CD4-positive, alpha-beta T cell treated with Interleukin-6 for 4 hours (primary cell): ENCODE data around the gene SPTLC3.
"Not testable (repeated sequence)": the region's sequence is repeated elsewhere in the genome, so short reads cannot be mapped to it uniquely, and the experiment has no call there.

Source experiments
- DNase-seq: peaks from one replicate; pipeline ENCODE4 v3.0.0-alpha.2; 2020; ENCODE audit warnings: mixed read lengths

Gene SPTLC3

GRCh38 chr20:13008761-13009681 lies at the start of gene SPTLC3:
TSS of gene SPTLC3 (plus strand) at chr20:13008972. CDS start at chr20:13009268, 296 bp downstream.
- no peak for DNase-seq

- DNase-seq = no peak
Measured at GRCh38 chr20:12961725-12962124, 47.0 kb upstream of the SPTLC3 start.

- no peak for DNase-seq
Measured at GRCh38 chr20:12962895-12963294, 45.9 kb upstream of the SPTLC3 start.

DNA sequence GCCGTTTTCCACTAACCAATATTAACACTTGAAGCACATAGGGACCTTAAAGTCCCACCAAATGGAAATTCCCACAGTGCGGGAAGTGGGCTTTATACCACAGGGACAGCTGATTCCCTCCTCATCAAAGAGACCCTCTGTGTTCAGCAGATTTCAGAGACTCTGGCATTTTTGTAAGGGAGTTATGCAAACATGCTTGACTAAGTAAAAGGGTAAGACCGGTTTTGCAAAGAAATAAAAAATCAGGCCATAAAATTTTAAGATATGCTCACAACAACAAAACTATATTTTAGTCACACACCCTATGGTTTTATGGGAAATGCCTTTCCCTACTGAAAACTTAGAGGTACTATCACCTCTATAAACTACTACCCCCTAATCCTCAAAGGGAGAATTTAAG lies 45.4 kb upstream of the SPTLC3 start:
- no peak for DNase-seq

DNA sequence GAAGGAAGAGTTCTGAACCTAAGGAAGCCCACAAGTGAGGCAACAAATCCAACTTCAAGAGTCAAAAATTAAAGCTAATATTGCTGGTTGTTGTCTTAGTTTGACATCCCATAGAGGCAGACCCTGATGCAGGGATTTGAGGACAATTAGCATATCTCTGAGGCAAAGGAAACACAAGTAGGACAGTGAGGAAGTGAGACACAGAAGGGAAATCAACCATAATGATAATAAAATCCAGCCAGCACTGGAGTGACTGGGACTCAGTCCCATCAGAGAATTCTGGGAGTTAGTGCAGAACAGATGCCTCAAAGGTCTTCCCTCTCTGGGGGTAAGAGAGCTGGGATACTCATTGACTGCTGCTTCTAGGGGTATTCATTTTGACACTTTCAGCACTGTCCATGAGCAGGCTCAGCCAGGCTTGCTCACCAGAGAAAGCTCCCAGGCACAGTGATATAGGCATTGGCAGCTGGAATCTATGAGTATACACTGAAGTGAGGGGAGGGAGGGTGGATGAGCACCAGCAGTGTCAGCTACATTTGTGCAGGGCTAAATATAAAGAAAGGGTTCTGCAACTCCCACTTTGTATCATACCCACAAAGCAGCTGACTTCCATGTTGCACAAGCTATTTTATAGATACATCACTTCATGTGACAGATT lies 43.4 kb upstream of the SPTLC3 start:
- no peak for DNase-seq

- no peak for DNase-seq
Measured at GRCh38 chr20:12965870-12966251, 42.9 kb upstream of the SPTLC3 start.

DNA sequence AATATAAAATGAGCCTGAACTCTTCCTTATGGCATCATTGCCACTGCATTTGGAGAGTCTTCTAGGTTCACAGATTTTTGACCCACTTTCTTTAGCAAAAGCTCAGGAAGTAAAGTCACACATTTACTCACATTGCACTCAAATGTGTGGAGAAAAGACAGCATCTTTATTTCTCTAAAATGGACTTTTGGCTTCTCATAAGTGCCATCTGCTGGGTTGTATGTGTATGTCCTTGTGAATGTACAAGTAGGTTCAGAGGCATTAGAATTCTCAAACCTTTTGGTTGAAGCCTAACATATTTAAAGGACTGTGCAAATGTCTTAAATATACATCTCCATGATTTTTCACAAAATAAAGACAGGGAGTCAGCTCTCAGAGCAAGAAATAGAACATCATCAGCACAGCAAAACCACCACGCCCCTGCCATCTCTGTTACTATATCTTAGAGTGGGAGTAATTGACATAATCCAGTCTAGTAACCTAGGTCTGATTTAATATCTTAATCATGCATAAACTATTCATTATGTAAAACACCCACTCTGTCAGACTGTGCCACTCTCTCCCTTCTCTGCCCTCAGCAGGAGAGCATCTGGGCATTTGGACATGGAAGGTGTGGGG lies 42.2 kb upstream of the SPTLC3 start:
- DNase-seq = no peak

GRCh38 chr20:12967932-12968331 lies 40.8 kb upstream of the SPTLC3 start:
- no peak for DNase-seq

- no peak for DNase-seq
Measured at GRCh38 chr20:12968472-12968871, 40.3 kb upstream of the SPTLC3 start.

- DNase-seq = no peak
Measured at GRCh38 chr20:12969071-12969669, 39.6 kb upstream of the SPTLC3 start.

GRCh38 chr20:12970372-12970821 lies 38.4 kb upstream of the SPTLC3 start:
- DNase-seq = peak; percentile 4

DNA sequence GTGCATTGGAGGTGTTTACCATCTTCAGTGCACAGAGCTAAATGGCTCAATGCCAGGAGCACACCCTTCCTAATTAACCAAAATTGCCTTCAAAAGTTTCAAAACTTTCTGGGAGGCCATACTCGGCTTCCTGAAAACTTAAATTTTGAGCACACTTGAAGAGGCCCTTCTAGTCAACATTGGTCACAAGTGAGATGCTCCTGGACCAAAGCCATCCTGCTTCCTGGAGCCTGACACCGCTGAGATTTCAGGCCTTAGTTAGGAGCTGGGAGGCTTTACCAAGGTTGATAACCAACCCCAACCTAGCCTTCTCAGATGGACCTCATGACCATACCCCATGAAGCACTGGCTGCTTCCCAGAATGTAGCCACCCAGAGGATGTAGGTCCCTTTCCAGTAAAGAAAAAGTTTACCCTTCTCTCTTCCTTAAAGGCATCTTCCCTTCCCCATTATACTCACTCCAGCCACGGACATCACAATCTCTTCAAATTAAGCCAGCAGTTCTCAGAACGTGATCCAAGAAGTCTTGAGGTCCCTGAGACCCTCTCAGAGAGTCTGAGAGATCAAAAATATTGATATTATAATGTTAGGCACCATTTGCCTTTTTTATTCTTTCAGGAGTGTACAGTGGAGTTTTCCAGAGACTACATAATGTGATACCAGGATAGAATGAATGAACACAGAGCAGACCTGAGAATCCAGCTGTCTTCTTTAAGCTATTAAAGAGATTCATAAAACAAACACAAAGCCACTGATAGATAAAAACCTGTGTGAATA lies 32.8 kb upstream of the SPTLC3 start:
- no peak for DNase-seq

- DNase-seq = no peak
Measured at GRCh38 chr20:12976720-12977309, 32.0 kb upstream of the SPTLC3 start.

DNA sequence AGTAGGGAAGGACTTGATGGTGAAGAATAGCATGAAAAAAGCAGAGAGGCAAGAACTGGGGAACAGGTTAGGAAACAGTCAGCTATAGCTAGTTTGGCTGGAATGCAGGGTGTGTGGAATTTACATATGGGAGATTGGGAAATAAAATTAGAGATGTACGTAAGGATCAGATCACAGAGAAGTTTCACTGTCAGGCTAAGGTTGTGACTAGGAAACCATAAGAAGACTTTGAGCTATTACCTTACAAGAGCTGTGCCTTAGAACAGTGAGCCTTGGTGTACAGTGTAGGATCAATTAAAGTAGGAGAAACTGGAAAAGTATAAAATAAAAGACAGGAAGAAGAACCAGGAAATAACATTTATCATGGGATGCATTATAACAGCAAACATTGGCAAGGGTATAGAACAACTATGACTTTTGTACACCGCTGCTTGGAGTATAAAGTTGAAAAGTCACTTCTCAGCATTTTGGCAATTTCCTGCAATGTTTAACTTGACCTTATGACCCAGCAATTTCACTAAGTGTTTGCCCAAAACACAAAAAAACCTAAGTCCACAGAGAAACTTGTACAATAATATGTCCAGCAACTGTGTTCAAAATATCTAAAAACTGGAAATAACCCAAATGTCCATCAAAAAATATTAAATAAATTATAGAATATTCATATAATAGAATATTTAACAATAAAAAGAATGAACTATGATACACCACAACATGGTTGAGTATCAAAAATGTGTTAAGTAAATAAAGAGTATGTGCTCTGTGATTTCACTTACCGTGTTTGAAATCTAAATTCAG lies 31.2 kb upstream of the SPTLC3 start:
- no peak for DNase-seq

DNA sequence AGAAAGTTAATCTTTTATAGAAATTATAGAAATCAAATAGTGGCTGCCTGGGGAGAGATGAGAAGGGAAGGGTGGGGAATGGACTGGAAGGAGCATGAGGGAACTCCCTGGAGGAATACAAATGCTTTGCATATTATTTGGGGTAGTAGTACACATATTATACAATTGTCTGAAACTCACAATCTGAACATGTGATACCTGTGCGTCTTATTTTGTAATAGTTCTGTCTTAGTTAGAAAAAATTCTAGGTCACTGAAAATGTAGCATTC lies 30.7 kb upstream of the SPTLC3 start:
- DNase-seq = no peak

DNA sequence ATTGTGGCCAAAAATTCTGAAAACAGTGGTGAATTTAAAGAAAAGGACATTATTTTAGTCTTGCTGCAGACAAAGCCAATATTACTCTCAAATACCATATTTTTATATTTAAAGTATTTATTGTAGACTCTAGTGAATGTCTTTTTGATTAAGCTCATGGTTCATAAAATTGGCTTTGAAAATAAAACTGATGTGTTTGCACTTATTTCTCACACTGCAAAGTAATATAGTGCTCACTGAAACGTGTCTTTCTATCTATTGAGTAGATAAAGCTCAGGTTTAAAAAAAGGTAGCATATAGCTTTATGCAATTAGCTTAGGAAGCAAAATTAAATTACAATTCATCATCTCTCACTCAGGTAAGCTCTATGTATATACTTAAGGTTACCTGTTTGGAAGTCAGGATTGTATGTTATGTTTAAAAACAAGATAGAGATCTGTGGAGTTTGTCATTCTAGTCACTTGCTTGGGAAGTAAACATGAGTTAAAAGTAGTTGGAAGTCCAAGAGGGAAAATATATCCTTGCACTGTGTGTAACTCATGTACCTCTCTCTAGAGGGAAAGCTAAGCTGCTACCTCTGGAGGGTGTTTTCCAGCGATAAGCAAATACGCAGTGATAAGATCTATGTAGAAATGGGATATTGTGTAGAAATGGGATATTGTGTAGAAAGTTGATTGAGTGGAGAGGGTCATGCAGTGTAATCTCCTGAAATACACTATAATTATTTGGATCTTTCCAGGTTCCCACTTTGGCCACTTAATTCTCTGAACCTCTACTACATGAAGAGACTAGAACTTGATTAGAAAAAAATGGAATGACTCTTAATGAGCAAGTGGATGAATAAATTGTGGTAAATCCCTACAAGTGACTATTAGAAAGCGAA lies 29.9 kb upstream of the SPTLC3 start:
- DNase-seq = no peak

- not testable (repeated sequence) for DNase-seq
Measured at GRCh38 chr20:12979713-12980112, 29.1 kb upstream of the SPTLC3 start.

DNA sequence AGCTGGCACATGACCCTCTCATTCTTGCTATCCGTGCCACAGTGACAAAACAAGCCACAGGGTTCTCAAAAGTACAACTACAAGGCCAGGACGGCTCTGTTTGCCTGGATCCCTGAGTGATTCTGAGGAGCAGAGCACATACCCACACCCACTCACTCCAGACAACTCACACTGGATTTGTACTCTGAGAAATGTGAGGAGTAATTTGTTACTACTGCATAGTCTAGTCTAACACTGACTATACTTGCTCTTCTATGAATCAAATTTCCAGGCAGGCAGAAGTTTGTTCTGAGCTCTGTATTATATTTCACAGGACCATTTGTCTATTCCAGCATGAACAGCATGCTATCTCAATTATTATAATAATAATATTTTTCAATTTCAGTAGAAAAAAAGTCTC lies 26.7 kb upstream of the SPTLC3 start:
- DNase-seq = no peak

DNA sequence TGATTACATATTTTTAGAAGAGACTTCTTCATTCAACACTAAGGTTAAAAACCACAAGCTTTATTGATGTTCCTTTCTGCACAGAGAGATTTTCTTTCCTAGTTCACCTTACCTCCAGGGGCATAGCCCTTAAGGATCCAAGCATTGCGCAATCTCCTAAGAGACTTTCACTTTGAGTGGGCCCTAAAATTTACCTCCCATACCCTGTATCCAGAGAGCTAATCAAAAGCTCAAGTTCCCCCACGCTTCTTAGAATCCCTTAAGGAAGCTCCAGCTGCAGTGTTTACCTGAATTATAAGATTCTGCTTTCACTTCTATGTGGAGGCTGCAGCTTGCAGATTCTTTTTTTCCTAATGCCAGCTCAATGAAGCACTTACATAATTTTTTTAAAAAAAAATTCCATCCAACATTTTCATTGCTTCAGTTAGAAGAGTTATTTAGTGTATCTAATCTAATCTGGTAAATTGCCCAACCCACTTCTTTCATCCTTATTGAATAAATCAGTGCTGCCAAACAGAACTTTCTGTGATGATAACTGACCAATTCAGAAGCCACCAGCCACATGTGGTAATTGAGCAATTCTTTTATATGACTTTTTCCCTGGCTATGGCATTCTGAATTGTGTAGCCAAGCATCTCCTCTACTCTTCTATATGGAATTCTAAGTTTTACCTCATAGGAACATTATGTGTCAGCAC lies 24.6 kb upstream of the SPTLC3 start:
- no peak for DNase-seq

DNA sequence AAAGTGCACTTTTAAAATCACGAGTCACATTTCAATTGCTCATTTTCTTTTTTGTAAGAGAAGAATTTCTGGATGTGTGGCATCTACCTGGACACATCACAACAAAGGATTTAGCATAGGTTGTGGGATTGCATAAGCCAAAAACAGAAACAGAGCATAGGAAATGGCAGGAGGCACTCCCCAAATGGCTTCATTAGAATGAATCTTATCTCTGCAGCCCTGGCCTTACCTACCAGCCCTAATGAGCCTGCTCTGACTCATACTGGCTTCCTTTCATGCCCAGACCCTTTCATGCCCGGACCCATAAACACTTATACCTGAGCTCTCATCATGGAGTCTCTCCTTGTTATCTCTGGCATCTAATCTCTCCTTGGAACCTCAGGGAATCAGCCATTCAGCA lies 23.9 kb upstream of the SPTLC3 start:
- no peak for DNase-seq
